Renal cortical epithelial cell (primary cell): ENCODE data around the gene SHISA7. TPM values are rescaled to one million over a fixed set of nuclear protein-coding genes. Genes with fewer than 3 reads are reported as not detected.

Source experiments
- DNase-seq: peaks from one replicate; pipeline ENCODE4 v3.0.0-alpha.2; 2011; ENCODE audit warnings: low read depth
- total RNA-seq: library from RNA; depleted of rRNA; stranded (reverse); fragments of >200 nt; gene quantifications from 2 replicates; pipeline ENCODE4 v1.2.3, GENCODE V29; 2014

SHISA7 gene
- total RNA-seq, 1 donor from 2014 or later = not detected

DNA sequence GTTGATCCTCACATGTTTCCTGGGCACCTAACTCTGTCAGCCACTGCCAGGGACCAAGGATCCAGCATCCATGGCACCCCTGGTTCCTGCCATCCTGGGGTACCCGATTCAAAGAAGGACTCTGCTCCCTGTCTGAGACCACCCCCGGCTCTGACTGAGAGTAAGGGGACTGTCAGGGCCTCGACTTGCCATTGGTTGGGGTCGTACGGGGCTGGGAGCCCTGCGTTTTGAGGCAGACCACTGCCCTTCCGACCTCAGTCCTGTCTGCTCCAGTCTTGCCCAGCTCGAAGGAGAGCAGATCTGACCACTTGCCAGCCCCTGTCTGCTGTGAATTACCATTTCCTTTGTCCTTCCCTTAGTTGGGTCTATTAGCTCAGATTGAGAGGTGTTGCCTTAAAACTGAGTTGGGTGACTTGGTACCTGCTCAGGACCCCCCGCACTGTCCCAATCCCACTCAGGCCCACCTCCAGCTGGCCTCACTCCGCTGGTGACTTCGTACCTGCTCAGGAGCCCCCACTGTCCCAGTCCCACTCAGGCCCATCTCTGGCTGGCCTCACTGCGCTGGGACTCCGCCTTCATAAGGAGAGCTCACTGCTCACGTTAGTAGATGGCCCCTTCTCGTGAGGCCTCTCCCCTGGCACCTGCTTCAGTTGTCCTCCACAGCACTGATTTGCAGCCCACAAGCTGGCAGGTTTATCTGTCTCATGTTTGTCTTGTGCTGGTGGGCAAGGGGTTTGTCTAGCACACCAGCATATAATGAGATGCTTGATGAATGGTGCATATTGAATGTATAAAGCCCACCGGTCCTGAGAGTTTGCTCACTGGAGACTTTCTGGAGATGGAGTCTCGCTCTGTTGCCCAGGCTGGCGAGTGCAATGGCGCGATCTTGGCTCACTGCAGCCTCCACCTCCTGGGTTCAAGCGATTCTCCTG is 53.4 kb downstream of the SHISA7 start:
- DNase-seq = no peak

- no peak for DNase-seq
Measured at GRCh38 chr19:55387736-55388497, 55.2 kb downstream of the SHISA7 start.

DNA sequence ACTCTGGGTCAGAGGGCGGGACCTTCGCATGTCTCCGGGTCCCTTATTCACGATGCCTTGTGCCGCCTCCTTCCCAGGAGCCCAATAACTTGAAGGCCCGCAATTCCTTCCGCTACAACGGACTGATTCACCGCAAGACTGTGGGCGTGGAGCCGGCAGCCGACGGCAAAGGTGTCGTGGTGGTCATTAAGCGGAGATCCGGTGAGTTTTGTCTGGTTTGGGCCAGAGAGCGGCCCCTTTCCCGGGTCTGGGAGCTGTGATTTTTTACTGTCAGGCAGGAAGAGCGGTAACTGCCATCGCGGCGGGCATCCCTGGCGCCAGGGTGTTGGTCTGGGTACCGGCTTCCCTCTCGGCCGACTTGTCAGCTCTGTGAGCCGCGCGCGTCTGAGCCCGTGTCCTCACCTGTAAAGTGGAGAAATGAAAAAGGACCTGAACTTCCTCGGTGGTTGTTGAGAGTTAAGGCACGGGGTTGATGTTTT is 56.6 kb downstream of the SHISA7 start:
- DNase-seq = no peak

DNA sequence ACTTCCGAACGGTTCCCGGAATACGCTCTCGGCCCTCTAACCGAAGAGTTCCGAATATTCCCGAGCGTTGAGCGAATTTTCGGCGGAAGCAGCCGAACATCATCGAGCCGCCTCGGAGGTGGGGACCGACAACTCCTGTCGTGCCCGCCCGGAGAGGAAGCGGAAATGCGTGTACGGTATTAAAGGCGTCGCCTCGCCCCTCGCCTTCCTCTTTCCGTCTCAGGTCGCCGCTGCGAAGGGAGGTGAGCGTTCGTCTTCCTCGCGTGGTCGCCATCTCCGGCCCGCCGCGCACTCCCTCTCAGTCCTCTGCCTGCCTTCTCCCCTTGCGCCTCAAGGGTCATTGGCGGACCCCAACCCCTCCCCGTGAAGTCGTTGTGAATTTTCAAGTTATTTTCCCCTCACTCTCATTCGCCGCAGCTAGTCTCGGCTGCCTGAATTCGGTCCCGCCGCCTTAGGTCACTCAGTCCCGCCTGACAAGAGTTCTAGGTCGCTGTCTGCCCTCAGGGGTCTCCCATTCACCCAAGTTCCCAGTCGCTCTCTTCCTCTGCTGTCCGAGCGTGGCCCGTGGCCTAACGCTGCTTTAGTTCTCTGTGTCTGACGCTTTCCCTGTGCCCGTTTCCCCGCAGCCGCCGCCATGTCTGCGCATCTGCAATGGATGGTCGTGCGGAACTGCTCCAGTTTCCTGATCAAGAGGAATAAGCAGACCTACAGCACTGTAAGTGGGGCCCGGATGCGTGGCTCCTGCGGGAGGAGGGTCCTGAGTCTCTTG is 57.2 kb downstream of the SHISA7 start, which contains the start of gene RPL28:
Gene RPL28 (plus strand): TSS at position 209 of the 769 bp plus-strand sequence. CDS start 426 bp downstream, at position 635.
- DNase-seq = peak; percentile 93

DNA sequence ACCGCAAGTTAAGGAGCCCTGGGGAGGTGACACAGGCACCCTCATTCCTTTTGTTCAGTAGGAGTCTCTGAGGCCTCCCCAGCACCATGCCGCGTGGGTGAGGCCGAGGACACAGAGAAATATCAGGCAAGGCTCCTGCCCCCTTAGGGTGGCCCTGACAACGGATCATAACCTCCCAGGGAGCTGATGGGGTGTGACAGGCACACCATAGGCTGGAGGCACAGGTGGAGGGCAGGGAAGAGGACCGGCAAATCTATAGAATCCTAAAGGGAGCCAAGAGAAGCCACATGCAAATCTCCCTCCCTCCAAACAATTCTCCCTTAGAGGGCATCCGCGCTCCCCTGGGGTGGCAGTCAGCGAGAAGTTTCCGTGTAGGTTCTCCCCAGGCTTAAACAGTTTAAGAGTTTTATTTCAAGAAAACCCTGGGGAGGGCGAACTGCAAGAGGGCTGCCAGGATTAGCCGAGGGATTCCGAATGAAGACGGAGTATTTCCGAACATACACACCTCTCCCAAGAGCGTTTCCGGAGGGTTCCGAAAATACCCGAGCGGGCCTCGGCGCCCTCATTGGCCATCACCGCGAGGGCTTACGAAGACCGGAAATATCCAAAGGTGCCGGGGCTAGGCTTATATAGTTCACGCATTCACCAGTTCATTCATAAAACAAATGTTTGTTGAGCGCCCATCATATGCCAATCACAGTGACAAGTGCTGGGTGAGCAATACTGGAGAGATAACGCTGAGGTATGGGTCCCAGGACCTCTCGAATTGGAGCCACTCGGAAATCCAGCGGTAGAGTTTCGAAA is 58.0 kb downstream of the SHISA7 start:
- DNase-seq = peak; percentile 95

GRCh38 chr19:55384131-55384919 is 58.8 kb downstream of the SHISA7 start, which contains the start of gene TMEM238:
TMEM238 (minus strand) TSS chr19:55384292; CDS start chr19:55384259, 33 bp downstream.
- DNase-seq = no peak

DNA sequence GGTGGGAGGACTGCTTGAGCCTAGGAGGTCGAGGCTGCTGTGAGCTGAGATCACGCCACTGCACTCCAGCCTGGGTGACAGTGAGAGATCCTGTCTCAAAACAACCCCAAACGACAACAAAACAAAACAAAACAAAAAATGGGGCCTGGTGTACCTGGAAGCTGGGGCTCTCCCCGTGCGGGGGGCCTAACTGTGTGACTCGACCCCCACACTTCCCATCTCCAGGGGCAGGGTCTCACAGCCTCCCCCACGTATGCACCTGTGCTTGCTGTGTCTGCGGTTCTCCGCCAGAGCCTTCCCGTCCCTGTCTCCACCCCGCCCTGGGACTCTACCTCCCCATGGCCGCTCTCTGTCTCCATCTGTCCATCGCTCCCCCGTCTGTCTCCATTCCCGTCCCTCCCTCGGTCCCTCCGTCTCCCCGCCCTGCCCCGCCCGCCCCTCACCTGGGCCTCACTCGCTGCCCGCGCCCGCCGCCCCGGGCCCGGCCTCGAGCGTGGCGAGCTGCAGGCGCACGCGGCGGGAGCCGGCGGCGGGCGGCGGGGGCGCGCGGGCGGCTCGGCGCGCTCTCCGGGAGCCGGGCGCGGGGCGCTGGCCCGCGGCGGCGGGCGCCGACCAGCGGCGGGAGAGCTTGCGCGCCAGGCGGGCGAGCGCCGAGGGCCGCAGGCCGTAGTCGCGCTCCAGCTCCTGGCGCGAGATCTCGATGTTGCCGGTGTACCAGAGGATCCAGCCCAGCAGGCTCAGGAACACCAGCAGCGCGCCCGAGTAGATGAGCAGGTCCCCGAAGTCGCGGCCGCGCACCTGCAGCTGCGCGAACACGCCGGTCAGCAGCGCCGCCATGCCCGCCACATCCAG is 59.6 kb downstream of the SHISA7 start:
- DNase-seq = no peak

DNA sequence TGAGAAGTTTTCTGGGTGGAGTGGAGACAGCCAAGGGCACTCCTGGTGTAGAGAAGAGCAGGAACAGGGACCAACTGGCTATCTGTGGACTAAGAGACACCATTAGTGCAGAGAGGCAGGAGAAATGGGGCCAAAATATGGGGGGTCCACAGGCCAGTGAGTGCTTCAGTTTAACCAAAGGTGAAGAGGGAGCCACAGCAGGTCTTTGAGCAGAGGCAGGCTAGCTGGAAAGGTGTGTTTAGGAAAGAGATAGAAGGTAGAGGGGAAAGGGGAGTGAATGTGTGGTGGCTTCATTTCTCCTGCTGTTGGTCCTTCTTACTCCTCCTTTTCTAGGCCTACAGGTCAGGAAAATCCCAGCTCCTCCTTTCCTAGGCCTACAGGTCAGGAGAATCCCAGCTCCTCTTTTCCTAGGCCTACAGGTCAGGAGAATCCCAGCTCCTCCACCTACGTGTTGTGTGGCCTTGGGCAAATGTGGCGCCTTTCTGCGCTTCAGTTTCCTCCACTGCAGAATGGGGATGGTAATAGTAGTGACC is 60.5 kb downstream of the SHISA7 start:
- DNase-seq = no peak

DNA sequence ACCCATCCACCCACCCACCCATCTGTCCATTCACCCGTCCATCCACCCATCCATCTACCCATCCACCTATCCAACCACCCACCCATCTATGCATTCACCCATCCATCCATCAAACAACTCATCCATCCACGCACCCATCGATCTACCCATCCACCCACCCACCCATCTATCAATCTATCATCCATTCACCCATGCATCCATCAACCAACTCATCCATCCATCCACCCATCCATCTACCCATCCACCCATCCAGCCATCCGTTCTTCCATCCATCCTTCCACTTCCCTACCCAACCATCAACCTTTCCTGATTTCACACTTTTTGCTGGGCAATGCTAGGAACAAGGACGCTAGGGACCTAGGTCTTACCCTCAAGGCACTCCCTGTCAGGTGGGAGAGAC is 61.1 kb downstream of the SHISA7 start:
- no peak for DNase-seq

DNA sequence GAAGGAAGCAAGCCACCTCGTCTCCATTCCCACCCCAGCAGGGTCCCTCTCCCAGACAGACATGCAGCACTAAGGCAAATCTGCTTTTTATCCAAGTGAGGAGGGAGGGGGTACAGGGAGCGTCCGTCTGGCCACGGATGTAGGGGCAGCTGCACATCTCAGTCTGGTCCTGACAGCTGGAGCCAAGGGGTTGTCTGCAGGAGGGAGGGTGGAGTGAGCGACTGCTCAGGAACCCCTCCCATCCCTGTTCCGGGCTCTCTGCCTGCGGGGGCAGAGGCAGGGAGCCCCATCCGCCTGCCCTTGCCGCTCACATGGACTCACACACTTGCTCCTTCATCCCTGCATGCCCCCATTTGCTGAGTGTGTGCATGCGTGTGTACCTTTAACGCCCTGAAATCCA is 63.9 kb downstream of the SHISA7 start:
- no peak for DNase-seq

Other genes with a start within 250 kb of the SHISA7 start
- 0.55 and 4.9 TPM in 2 replicates for gene PTPRH, start 233.8 kb downstream of the SHISA7 start, total RNA-seq
- 0.94 TPM in 1 of 2 replicates, not detected in the other for gene TMEM86B, start 214.5 kb downstream of the SHISA7 start, total RNA-seq
- 22.1 and 74.3 TPM in 2 replicates for gene PPP6R1, start 184.3 kb downstream of the SHISA7 start, total RNA-seq
- 38.6 and 46.9 TPM in 2 replicates for gene HSPBP1, start 163.2 kb downstream of the SHISA7 start, total RNA-seq
- gene BRSK1, start 159.3 kb downstream of the SHISA7 start, total RNA-seq = 0.52 and 4.5 TPM in 2 replicates
- gene TMEM150B, start 118.0 kb downstream of the SHISA7 start, total RNA-seq = not detected in 2 replicates
- 4.9 and 10.4 TPM in 2 replicates for gene KMT5C, start 103.4 kb downstream of the SHISA7 start, total RNA-seq
- gene COX6B2, start 88.6 kb downstream of the SHISA7 start, total RNA-seq = 0.25 TPM in 1 of 2 replicates, not detected in the other
- not detected in 2 replicates for gene GARIN5B, start 80.0 kb downstream of the SHISA7 start, total RNA-seq
- 3.7 and 38.4 TPM in 2 replicates for gene IL11, start 72.8 kb downstream of the SHISA7 start, total RNA-seq
- not detected in 2 replicates for gene TMEM190, start 66.5 kb downstream of the SHISA7 start, total RNA-seq
- 3.4 and 13.7 TPM in 2 replicates for gene TMEM238, start 59.0 kb downstream of the SHISA7 start, total RNA-seq
- 177 and 303 TPM in 2 replicates for gene RPL28, start 57.4 kb downstream of the SHISA7 start, total RNA-seq
- 13.6 and 45.3 TPM in 2 replicates for gene UBE2S, start 35.5 kb downstream of the SHISA7 start, total RNA-seq
- gene ISOC2, start 18.3 kb upstream of the SHISA7 start, total RNA-seq = 64.3 and 69.8 TPM in 2 replicates
- not detected in 2 replicates for gene C19orf85, start 21.5 kb upstream of the SHISA7 start, total RNA-seq
- gene ZNF628, start 33.3 kb upstream of the SHISA7 start, total RNA-seq = 3.5 and 6.0 TPM in 2 replicates
- gene NAT14, start 41.9 kb upstream of the SHISA7 start, total RNA-seq = 21.2 and 39.4 TPM in 2 replicates
- gene SSC5D, start 45.1 kb upstream of the SHISA7 start, total RNA-seq = 5.0 and 69.4 TPM in 2 replicates
- 2.1 TPM in 1 of 2 replicates, not detected in the other for gene SBK2, start 93.8 kb upstream of the SHISA7 start, total RNA-seq
- gene SBK3, start 102.2 kb upstream of the SHISA7 start, total RNA-seq = not detected in 2 replicates
- 3.1 and 12.4 TPM in 2 replicates for gene ZNF579, start 137.5 kb upstream of the SHISA7 start, total RNA-seq
- gene FIZ1, start 156.2 kb upstream of the SHISA7 start, total RNA-seq = 4.2 and 7.4 TPM in 2 replicates
- gene ZNF524, start 157.0 kb upstream of the SHISA7 start, total RNA-seq = 8.3 and 9.3 TPM in 2 replicates
- 1.0 and 5.8 TPM in 2 replicates for gene ZNF865, start 162.3 kb upstream of the SHISA7 start, total RNA-seq
- 3.5 and 7.0 TPM in 2 replicates for gene ZNF784, start 181.3 kb upstream of the SHISA7 start, total RNA-seq
- 0.52 and 5.8 TPM in 2 replicates for gene ZNF580, start 197.7 kb upstream of the SHISA7 start, total RNA-seq
- gene ZNF581, start 200.3 kb upstream of the SHISA7 start, total RNA-seq = 17.3 and 22.1 TPM in 2 replicates
- 3.0 and 13.4 TPM in 2 replicates for gene CCDC106, start 204.9 kb upstream of the SHISA7 start, total RNA-seq
- gene U2AF2, start 211.7 kb upstream of the SHISA7 start, total RNA-seq = 69.6 and 140 TPM in 2 replicates
- gene EPN1, start 231.9 kb upstream of the SHISA7 start, total RNA-seq = 42.4 and 248 TPM in 2 replicates